Vagina (tissue), 2 donors: Measurements from ENCODE around the gene GHDC. TPM values are rescaled to one million over a fixed set of nuclear protein-coding genes. Genes with fewer than 3 reads are reported as not detected.
"Not testable (repeated sequence)": the region's sequence is repeated elsewhere in the genome, so short reads cannot be mapped to it uniquely, and the experiment has no call there.

Source experiments
- DNase-seq, 2 donors: peaks; one replicate each; pipeline ENCODE4 v3.0.0-alpha.2; 2017; ENCODE audit errors: extremely low spot score in 2 of 2
- H3K27ac ChIP-seq: fragments of 200-600 bp; sonication (generic); one replicate; pipeline ENCODE4 v1.5.1; 2019
- H3K27me3 ChIP-seq: fragments of 200-600 bp; sonication (generic); one replicate; pipeline ENCODE4 v1.5.1; 2019
- H3K36me3 ChIP-seq, 2 donors: fragments of 200-600 bp; sonication (generic); one replicate each; pipeline ENCODE4 v1.5.1; 2017 to 2019
- H3K4me1 ChIP-seq: fragments of 200-600 bp; sonication (generic); one replicate; pipeline ENCODE4 v1.5.1; 2019
- H3K4me3 ChIP-seq, 2 donors: fragments of 200-600 bp; sonication (generic); 1 replicate in 1 of 2; 2 replicates in 1 of 2; pipeline ENCODE4 v1.5.1; 2016 to 2019
- H3K9me3 ChIP-seq: fragments of 200-600 bp; sonication (generic); one replicate; pipeline ENCODE4 v1.5.1; 2019
- POLR2A ChIP-seq, 2 donors: fragments of 450-650 bp; IDR thresholded peaks; one replicate each; pipeline ENCODE4 v1.6.1; 2017; ENCODE audit warnings: antibody characterized with exemption in 2 of 2, mild to moderate bottlenecking in 2 of 2, moderate library complexity in 2 of 2
- POLR2AphosphoS5 ChIP-seq, 2 donors: sonication (generic); formaldehyde crosslinking; IDR thresholded peaks; one replicate each; pipeline ENCODE4 v1.9.0; 2017; ENCODE audit warnings: antibody characterized with exemption in 2 of 2, mild to moderate bottlenecking in 2 of 2, low read depth in 1 of 2; ENCODE audit not compliant: insufficient read depth in 1 of 2
- intact Hi-C: fragments of 100-400 bp; cut with DNase I; formaldehyde crosslinking; loops from one replicate; pipeline ENCODE4 v1.15.1; 2023
- total RNA-seq: library from RNA; depleted of rRNA; stranded (reverse); fragments of >200 nt; gene quantifications from one replicate; pipeline ENCODE4 v1.2.3, GENCODE V29; 2016
- TF ChIP-seq, protein P1 (sequence below), 3 experiments: fragments of 450-650 bp in 2 of 3; fragments of 200-600 bp in 1 of 3; sonication (generic) in 1 of 3; IDR thresholded peaks; one replicate each; pipeline ENCODE4 v1.5.1; 2017 to 2019; ENCODE audit warnings: antibody characterized with exemption in 3 of 3, mild to moderate bottlenecking in 2 of 3, moderate library complexity in 2 of 3

GHDC gene
- total RNA-seq, 1 donor from 2014 or later: 35.1 TPM

DNA sequence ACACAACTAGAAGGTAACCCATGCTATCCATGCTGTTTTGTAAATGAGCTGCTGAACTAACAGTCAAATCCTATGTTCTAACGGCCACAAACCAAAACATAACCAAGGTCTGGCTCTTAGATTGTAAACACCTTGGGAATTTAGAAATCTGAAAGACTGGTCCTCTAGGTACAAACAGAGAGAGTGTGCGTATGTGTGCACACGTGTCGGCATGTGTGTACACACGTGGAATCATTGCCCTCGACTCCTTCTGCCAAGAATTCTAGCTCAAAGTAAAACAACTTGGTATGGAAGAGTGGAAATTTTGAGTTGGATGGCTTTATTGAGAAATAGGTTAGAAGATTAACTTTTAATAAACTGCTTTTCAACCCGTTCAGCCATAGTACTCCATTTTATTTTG, 18.1 kb upstream of the GHDC start:
- Histone ChIP-seq H3K27ac (peak overlapping the region; percentile 9), H3K36me3 (peaks cover 6 to 83% of the 10 kb centered on the region in 2 donors), H3K4me1 (no peaks in the 10 kb centered on the region), H3K27me3 (no peaks in the 10 kb centered on the region), H3K9me3 (no peaks in the 10 kb centered on the region), H3K4me3 (no peak overlapping the region)
- DNase-seq: no peak
- intact Hi-C loops: no loop called here
- no peak for TF ChIP-seq POLR2AphosphoS5 (IDR thresholded peaks at IDR 0.05; ENCODE audit: insufficient read depth in 1 of 2, low read depth in 1 of 2)
- TF ChIP-seq, protein P1, sequence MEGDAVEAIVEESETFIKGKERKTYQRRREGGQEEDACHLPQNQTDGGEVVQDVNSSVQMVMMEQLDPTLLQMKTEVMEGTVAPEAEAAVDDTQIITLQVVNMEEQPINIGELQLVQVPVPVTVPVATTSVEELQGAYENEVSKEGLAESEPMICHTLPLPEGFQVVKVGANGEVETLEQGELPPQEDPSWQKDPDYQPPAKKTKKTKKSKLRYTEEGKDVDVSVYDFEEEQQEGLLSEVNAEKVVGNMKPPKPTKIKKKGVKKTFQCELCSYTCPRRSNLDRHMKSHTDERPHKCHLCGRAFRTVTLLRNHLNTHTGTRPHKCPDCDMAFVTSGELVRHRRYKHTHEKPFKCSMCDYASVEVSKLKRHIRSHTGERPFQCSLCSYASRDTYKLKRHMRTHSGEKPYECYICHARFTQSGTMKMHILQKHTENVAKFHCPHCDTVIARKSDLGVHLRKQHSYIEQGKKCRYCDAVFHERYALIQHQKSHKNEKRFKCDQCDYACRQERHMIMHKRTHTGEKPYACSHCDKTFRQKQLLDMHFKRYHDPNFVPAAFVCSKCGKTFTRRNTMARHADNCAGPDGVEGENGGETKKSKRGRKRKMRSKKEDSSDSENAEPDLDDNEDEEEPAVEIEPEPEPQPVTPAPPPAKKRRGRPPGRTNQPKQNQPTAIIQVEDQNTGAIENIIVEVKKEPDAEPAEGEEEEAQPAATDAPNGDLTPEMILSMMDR (IDR thresholded peaks at IDR 0.05): no peak
- no peak for TF ChIP-seq POLR2A (IDR thresholded peaks at IDR 0.05)

DNA sequence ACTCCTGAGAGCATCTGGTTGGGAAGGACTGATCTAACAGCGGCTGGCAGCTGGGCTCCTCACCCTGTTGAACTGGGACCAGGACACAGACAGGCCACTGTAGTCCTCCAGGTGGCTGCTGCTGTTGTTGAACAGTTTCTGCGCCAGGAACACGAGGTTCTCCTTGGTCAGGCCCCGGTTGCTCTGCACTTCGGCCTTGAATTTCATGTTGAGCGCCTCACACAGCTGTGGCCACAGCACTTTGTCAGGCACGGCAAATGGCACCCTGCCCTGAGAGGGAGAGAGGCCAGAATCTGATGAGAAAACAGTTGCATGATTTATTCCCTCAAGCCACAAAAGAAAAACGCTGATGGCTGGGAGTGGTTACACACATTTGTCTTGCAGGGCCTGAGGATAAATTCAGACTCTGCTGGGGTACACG, 17.6 kb upstream of the GHDC start:
- Histone ChIP-seq H3K27ac (peak overlapping the region; percentile 32), H3K36me3 (peaks cover 6 to 83% of the 10 kb centered on the region in 2 donors)
- H3K27me3 ChIP-seq, H3K9me3 ChIP-seq, H3K4me1 ChIP-seq, intact Hi-C loops, DNase-seq, H3K4me3 ChIP-seq: not testable (repeated sequence)
- peak in 1 of 2 donors; percentile 62 for TF ChIP-seq POLR2AphosphoS5 (IDR thresholded peaks at IDR 0.05; ENCODE audit: insufficient read depth in 1 of 2, low read depth in 1 of 2)

DNA sequence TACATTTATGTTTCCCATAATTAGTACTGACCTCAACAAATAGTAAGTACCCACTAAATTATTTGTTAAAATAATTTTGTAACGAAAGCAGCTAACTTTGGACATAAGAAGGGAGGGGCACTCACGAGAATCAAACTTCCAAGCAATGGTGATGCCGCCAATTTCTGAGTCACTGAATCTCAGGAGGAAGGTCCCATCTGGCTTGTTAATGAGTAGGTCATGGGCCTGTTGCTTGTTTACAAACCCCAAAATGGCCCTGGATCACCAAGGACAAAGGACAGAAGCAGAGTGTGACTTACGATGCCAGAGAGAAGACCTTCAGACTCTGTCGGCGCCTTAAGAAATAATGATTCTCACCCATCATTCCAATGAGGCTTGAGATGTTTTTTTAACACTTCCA, 15.8 kb upstream of the GHDC start:
- H3K36me3 ChIP-seq: peaks cover 6 to 82% of the 10 kb centered on the region in 2 donors
- no peak overlapping the region for H3K4me3 ChIP-seq
- intact Hi-C loops: no loop called here
- H3K27me3 ChIP-seq: no peaks in the 10 kb centered on the region
- no peak for TF ChIP-seq POLR2A (IDR thresholded peaks at IDR 0.05)
- no peak for TF ChIP-seq POLR2AphosphoS5 (IDR thresholded peaks at IDR 0.05; ENCODE audit: insufficient read depth in 1 of 2, low read depth in 1 of 2)
- TF ChIP-seq, protein P1 (IDR thresholded peaks at IDR 0.05): no peak
- no peaks in the 10 kb centered on the region for H3K4me1 ChIP-seq
- DNase-seq: no peak
- peak overlapping the region; percentile 5 for H3K27ac ChIP-seq
- no peaks in the 10 kb centered on the region for H3K9me3 ChIP-seq

DNA sequence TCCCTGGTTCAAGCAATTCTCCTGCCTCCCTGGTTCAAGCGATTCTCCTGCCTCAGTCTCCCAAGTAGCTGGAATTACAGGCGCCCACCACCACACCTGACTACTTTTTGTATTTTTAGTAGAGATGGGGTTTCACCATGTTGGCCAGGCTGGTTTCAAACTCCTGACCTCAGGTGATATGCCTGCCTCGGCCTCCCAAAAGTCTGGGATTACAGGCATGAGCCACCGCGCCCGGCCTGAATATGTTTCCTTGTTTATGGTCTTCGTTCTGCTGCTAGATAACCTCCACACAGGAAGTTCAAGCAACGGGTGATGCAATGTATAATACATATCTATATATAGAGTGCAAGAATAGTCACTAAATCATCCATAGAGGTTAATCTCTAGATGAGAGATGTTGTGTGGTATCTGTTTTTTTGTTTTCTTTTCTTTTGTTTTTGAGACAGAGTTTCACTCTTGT, 11.9 kb upstream of the GHDC start:
- peaks cover 2 to 82% of the 10 kb centered on the region in 2 donors for H3K36me3 ChIP-seq

DNA sequence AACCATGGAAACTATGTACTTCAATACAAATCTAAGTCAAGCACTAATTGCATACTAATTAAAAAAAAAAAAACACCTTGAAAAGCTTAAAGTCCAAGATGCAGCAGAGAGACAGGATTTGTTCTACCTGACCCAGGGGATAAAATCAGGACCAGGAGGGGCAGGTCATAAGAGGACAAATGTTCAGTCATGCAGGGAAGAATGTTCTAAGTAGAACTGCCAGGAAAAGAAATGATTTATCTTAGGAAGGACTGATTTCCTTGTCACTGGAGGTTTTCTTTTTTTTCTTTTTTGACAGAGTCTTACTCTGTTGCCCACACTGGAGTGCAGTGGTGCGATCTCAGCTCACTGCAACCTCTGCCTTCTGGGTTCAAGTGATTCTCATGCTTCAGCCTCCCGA, 9.1 kb upstream of the GHDC start:
- no peaks in the 10 kb centered on the region for H3K9me3 ChIP-seq
- TF ChIP-seq POLR2AphosphoS5 (IDR thresholded peaks at IDR 0.05; ENCODE audit: insufficient read depth in 1 of 2, low read depth in 1 of 2) (no peak), POLR2A (IDR thresholded peaks at IDR 0.05) (no peak)
- TF ChIP-seq, protein P1 (IDR thresholded peaks at IDR 0.05): no peak
- H3K4me3 ChIP-seq: no peak overlapping the region
- no peaks in the 10 kb centered on the region for H3K4me1 ChIP-seq
- peaks cover 0 to 72% of the 10 kb centered on the region in 2 donors for H3K36me3 ChIP-seq
- intact Hi-C loops: no loop called here
- no peak for DNase-seq
- no peak overlapping the region for H3K27ac ChIP-seq
- H3K27me3 ChIP-seq: no peaks in the 10 kb centered on the region

More for the DNA sequence above, 11.9 kb upstream of the GHDC start:
- H3K27ac ChIP-seq, H3K9me3 ChIP-seq, DNase-seq, H3K4me1 ChIP-seq, H3K4me3 ChIP-seq, H3K27me3 ChIP-seq, intact Hi-C loops: not testable (repeated sequence)

DNA sequence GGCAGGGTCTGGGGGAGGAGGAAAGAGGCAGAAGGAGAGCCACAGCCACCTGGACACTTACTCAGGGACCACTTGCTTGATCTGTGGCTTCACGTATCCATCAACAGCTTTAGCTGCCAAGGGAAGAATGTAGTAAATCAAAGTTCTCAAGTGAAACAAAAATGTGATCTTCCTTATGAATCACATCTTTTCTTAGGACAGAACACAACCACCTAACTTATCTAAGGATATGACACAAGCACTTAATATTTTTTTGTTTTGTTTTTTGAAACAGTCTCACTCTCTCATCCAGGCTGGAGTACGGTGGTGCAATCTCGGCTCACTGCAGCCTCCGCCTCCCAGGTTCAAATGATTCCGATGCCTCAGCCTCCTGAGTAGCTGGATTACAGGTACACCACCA, 8.4 kb upstream of the GHDC start:
- intact Hi-C loops: no loop called here

More for the DNA sequence above, 8.4 kb upstream of the GHDC start:
- H3K27ac ChIP-seq: no peak overlapping the region
- H3K4me3 ChIP-seq: no peak overlapping the region
- H3K36me3 ChIP-seq: peaks cover 0 to 65% of the 10 kb centered on the region in 2 donors
- H3K27me3 ChIP-seq: no peaks in the 10 kb centered on the region
- TF ChIP-seq POLR2A (IDR thresholded peaks at IDR 0.05) (no peak), POLR2AphosphoS5 (IDR thresholded peaks at IDR 0.05; ENCODE audit: insufficient read depth in 1 of 2, low read depth in 1 of 2) (no peak)
- TF ChIP-seq, protein P1 (IDR thresholded peaks at IDR 0.05): no peak
- H3K9me3 ChIP-seq: no peaks in the 10 kb centered on the region
- DNase-seq: no peak
- H3K4me1 ChIP-seq: no peaks in the 10 kb centered on the region
